GM12878 (cell line): ENCODE data around the gene TREM1. TPM values are rescaled to one million over a fixed set of nuclear protein-coding genes. Genes with fewer than 3 reads are reported as not detected.

ENCODE experiments used
- CEBPB ChIP-seq, 2 experiments: fragments of 150-350 bp in 1 of 2; IDR thresholded peaks; 2 replicates each; pipeline ENCODE4 v1.6.1; 2012 to 2014; ENCODE audit warnings: low read depth in 2 of 2, low read length in 2 of 2, borderline replicate concordance in 1 of 2, inconsistent platforms in 1 of 2
- FOS ChIP-seq: IDR thresholded peaks from 3 replicates; pipeline ENCODE4 v1.6.1; 2011; ENCODE audit warnings: borderline replicate concordance; ENCODE audit not compliant: insufficient read length; ENCODE audit errors: extremely low read depth
- FOXM1 ChIP-seq: IDR thresholded peaks from 2 replicates; pipeline ENCODE4 v1.6.1; 2012; ENCODE audit warnings: low read depth, mild to moderate bottlenecking, inconsistent platforms, low read length, moderate library complexity
- HCFC1 ChIP-seq: fragments of 150-350 bp; IDR thresholded peaks from 2 replicates; pipeline ENCODE4 v1.6.1; 2014; ENCODE audit warnings: low read length
- HDAC2 ChIP-seq: fragments of 200-600 bp; sonication (generic); IDR thresholded peaks from 2 replicates; pipeline ENCODE4 v1.6.1; 2017
- KDM1A ChIP-seq: fragments of 200-600 bp; sonication (generic); IDR thresholded peaks from 2 replicates; pipeline ENCODE4 v1.6.1; 2016; ENCODE audit warnings: borderline replicate concordance
- MTA2 ChIP-seq: fragments of 450-650 bp; IDR thresholded peaks from 2 replicates; pipeline ENCODE4 v1.6.1; 2016; ENCODE audit warnings: low read depth, mild to moderate bottlenecking, moderate library complexity
- NFIC ChIP-seq: IDR thresholded peaks from 2 replicates; pipeline ENCODE4 v1.6.1; 2012; ENCODE audit warnings: low read depth, mild to moderate bottlenecking, inconsistent platforms, low read length, moderate library complexity
- NFXL1 ChIP-seq: fragments of 450-650 bp; IDR thresholded peaks from 2 replicates; pipeline ENCODE4 v1.6.1; 2017; ENCODE audit warnings: antibody characterized with exemption, mild to moderate bottlenecking, borderline replicate concordance
- NFYB ChIP-seq: IDR thresholded peaks from 2 replicates; pipeline ENCODE4 v1.6.1; 2011; ENCODE audit warnings: low read depth, mild to moderate bottlenecking, low read length, improper control_type of control experiment, moderate library complexity; ENCODE audit not compliant: insufficient read depth
- NR2C2 ChIP-seq: IDR thresholded peaks from 2 replicates; pipeline ENCODE4 v1.6.1; 2011; ENCODE audit warnings: borderline replicate concordance, low read depth; ENCODE audit not compliant: control insufficient read depth, insufficient read length
- POLR2AphosphoS2 ChIP-seq: IDR thresholded peaks from 2 replicates; pipeline ENCODE4 v1.6.1; 2011; ENCODE audit warnings: low read depth, mild to moderate bottlenecking, low read length, improper control_type of control experiment, moderate library complexity
- POU2F2 ChIP-seq: IDR thresholded peaks from 3 replicates; pipeline ENCODE4 v1.6.1; 2011; ENCODE audit warnings: low read depth, mild to moderate bottlenecking, low read length, borderline replicate concordance
- RCOR1 ChIP-seq: conservative IDR thresholded peaks from 2 replicates; pipeline ENCODE4 v1.6.1; 2012; ENCODE audit warnings: low read depth, low read length, improper control_type of control experiment
- RELA ChIP-seq: fragments of 450-650 bp; IDR thresholded peaks from 2 replicates; pipeline ENCODE4 v1.8.0; 2014; ENCODE audit warnings: borderline replicate concordance; ENCODE audit not compliant: partially characterized antibody
- RFX5 ChIP-seq: IDR thresholded peaks from 2 replicates; pipeline ENCODE4 v1.6.1; 2011; ENCODE audit warnings: low read depth, low read length, improper control_type of control experiment
- SMARCA5 ChIP-seq: fragments of 450-650 bp; IDR thresholded peaks from 2 replicates; pipeline ENCODE4 v1.6.1; 2017; ENCODE audit warnings: mild to moderate bottlenecking
- WRNIP1 ChIP-seq: IDR thresholded peaks from 2 replicates; pipeline ENCODE4 v1.6.1; 2011; ENCODE audit warnings: low read depth, low read length, improper control_type of control experiment, borderline replicate concordance
- polyA plus RNA-seq, 11 experiments: library from polyadenylated mRNA; depleted of rRNA in 4 of 11; unstranded in 6 of 11; stranded (reverse) in 5 of 11; fragments of >200 nt; fragmentation: Nextera tagmentation in 4 of 11; fragmentation: Illumina TruSeq in 1 of 11; extraction: Ambion mirVana in 4 of 11; extraction: Trizol in 1 of 11; gene quantifications; 1 replicate in 1 of 11; 2 replicates in 10 of 11; pipeline versions ENCODE4 v1.2.1 to v1.2.3, GENCODE V29; 2011 to 2016; ENCODE audit warnings: inconsistent platforms in 2 of 11, missing spikeins in 2 of 11, low read depth in 1 of 11
- total RNA-seq, 4 experiments: library from RNA; depleted of rRNA in 3 of 4; stranded (reverse); fragments of >200 nt in 3 of 4; fragmentation: Illumina TruSeq in 1 of 4; extraction: Trizol in 1 of 4; gene quantifications; 2 replicates each; pipeline versions ENCODE4 v1.2.1 to v1.2.3, GENCODE V29; 2013 to 2021
- TF ChIP-seq, protein P1 (sequence below): IDR thresholded peaks from 2 replicates; pipeline ENCODE4 v1.6.1; 2012; ENCODE audit warnings: mild to moderate bottlenecking, low read depth, low read length
- TF ChIP-seq, protein P2 (sequence below): fragments of 450-650 bp; IDR thresholded peaks from 2 replicates; pipeline ENCODE4 v1.6.1; 2017; ENCODE audit warnings: mild to moderate bottlenecking, low read depth, inconsistent platforms; ENCODE audit not compliant: poor library complexity, severe bottlenecking
- TF ChIP-seq, protein P3 (sequence below): IDR thresholded peaks from 2 replicates; pipeline ENCODE4 v1.6.1; 2012; ENCODE audit warnings: low read depth, low read length, improper control_type of control experiment
- TF ChIP-seq, protein P4 (sequence below): fragments of 450-650 bp; IDR thresholded peaks from 2 replicates; pipeline ENCODE4 v1.6.1; 2017; ENCODE audit warnings: antibody characterized with exemption, mild to moderate bottlenecking, moderate library complexity

The TREM1 gene
- total and polyA plus RNA-seq, 10 of the 15 experiments (the other 5 are each of a cell fraction or from before 2014, with no cell fraction given), result 0.09 to 2.6 (median 0.28) TPM; not detected in 2

GRCh38 chr6:41294214-41294872 is 7.9 kb upstream of the TREM1 start (continued):
- TF ChIP-seq, protein P1, sequence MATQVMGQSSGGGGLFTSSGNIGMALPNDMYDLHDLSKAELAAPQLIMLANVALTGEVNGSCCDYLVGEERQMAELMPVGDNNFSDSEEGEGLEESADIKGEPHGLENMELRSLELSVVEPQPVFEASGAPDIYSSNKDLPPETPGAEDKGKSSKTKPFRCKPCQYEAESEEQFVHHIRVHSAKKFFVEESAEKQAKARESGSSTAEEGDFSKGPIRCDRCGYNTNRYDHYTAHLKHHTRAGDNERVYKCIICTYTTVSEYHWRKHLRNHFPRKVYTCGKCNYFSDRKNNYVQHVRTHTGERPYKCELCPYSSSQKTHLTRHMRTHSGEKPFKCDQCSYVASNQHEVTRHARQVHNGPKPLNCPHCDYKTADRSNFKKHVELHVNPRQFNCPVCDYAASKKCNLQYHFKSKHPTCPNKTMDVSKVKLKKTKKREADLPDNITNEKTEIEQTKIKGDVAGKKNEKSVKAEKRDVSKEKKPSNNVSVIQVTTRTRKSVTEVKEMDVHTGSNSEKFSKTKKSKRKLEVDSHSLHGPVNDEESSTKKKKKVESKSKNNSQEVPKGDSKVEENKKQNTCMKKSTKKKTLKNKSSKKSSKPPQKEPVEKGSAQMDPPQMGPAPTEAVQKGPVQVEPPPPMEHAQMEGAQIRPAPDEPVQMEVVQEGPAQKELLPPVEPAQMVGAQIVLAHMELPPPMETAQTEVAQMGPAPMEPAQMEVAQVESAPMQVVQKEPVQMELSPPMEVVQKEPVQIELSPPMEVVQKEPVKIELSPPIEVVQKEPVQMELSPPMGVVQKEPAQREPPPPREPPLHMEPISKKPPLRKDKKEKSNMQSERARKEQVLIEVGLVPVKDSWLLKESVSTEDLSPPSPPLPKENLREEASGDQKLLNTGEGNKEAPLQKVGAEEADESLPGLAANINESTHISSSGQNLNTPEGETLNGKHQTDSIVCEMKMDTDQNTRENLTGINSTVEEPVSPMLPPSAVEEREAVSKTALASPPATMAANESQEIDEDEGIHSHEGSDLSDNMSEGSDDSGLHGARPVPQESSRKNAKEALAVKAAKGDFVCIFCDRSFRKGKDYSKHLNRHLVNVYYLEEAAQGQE, result peak; percentile 18; the same call in 1 of the 2 replicates
- TF ChIP-seq WRNIP1, result no peak
- no peak for TF ChIP-seq NFYB
- TF ChIP-seq, protein P2, sequence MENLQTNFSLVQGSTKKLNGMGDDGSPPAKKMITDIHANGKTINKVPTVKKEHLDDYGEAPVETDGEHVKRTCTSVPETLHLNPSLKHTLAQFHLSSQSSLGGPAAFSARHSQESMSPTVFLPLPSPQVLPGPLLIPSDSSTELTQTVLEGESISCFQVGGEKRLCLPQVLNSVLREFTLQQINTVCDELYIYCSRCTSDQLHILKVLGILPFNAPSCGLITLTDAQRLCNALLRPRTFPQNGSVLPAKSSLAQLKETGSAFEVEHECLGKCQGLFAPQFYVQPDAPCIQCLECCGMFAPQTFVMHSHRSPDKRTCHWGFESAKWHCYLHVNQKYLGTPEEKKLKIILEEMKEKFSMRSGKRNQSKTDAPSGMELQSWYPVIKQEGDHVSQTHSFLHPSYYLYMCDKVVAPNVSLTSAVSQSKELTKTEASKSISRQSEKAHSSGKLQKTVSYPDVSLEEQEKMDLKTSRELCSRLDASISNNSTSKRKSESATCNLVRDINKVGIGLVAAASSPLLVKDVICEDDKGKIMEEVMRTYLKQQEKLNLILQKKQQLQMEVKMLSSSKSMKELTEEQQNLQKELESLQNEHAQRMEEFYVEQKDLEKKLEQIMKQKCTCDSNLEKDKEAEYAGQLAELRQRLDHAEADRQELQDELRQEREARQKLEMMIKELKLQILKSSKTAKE, result no peak
- no peak for TF ChIP-seq NR2C2
- TF ChIP-seq SMARCA5, result no peak
- TF ChIP-seq HDAC2, result no peak
- no peak for TF ChIP-seq RCOR1
- no peak for TF ChIP-seq NFIC
- TF ChIP-seq POU2F2, result no peak
- TF ChIP-seq RFX5, result no peak
- TF ChIP-seq FOS, result no peak
- TF ChIP-seq HCFC1, result no peak
- no peak for TF ChIP-seq FOXM1
- no peak for TF ChIP-seq NFXL1
- no peak for TF ChIP-seq CEBPB (IDR thresholded peaks at IDR 0.05; ENCODE audit: borderline replicate concordance in 1 of 2, low read depth in 2 of 2, low read length in 2 of 2)
- no peak for TF ChIP-seq KDM1A
- TF ChIP-seq, protein P3, sequence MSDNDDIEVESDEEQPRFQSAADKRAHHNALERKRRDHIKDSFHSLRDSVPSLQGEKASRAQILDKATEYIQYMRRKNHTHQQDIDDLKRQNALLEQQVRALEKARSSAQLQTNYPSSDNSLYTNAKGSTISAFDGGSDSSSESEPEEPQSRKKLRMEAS, result no peak
- no peak for TF ChIP-seq RELA
- TF ChIP-seq, protein P4, sequence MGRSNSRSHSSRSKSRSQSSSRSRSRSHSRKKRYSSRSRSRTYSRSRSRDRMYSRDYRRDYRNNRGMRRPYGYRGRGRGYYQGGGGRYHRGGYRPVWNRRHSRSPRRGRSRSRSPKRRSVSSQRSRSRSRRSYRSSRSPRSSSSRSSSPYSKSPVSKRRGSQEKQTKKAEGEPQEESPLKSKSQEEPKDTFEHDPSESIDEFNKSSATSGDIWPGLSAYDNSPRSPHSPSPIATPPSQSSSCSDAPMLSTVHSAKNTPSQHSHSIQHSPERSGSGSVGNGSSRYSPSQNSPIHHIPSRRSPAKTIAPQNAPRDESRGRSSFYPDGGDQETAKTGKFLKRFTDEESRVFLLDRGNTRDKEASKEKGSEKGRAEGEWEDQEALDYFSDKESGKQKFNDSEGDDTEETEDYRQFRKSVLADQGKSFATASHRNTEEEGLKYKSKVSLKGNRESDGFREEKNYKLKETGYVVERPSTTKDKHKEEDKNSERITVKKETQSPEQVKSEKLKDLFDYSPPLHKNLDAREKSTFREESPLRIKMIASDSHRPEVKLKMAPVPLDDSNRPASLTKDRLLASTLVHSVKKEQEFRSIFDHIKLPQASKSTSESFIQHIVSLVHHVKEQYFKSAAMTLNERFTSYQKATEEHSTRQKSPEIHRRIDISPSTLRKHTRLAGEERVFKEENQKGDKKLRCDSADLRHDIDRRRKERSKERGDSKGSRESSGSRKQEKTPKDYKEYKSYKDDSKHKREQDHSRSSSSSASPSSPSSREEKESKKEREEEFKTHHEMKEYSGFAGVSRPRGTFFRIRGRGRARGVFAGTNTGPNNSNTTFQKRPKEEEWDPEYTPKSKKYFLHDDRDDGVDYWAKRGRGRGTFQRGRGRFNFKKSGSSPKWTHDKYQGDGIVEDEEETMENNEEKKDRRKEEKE, result no peak
- no peak for TF ChIP-seq POLR2AphosphoS2
- TF ChIP-seq MTA2, result 0 out of 2 replicates have a peak, but pooled peaks have one; percentile 31
